ENCODE results near the gene RAD54L2.
"Not testable (repeated sequence)": the region's sequence is repeated elsewhere in the genome, so short reads cannot be mapped to it uniquely, and the experiment has no call there.

DNA sequence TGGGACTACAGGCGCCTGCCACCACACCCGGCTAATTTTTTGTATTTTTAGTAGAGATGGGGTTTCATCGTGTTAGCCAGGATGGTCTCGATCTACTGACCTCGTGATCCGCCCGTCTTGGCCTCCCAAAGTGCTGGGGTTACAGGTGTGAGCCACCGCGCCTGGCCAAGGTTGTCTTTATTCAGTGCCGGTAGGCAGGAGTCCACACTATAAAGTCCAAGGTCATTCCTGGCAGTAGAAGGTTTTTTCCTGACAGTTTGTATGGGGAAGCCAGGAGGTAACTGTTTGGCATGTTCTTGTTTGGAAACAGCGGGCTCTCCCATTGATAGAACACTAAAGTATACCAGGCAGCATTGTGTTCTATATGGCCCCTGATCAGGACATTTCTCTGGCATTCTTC is 4.1 kb downstream of the RAD54L2 start:
- TF ChIP-seq CTCF (IDR thresholded peaks at IDR 0.05; ENCODE audit: low read depth, low read length); POLR2A (IDR thresholded peaks at IDR 0.05; ENCODE audit: extremely low read depth, insufficient read length); MYC (IDR thresholded peaks at IDR 0.05; ENCODE audit: low read depth, low read length): not testable (repeated sequence)

All from NB4 (cell line).